DOHH2 (cell line): ENCODE data around the gene B3GALT5.

Source experiments
- EZH2phosphoT487 ChIP-seq: fragments of 200-600 bp; sonication (generic); IDR thresholded peaks from 2 replicates; pipeline ENCODE4 v1.6.1; 2017; ENCODE audit warnings: borderline replicate concordance, mild to moderate bottlenecking, antibody characterized with exemption, low read length, moderate library complexity, mixed read lengths
- TF ChIP-seq, protein P1 (sequence below): fragments of 200-600 bp; sonication (generic); IDR thresholded peaks from one replicate; pipeline ENCODE4 v1.5.1; 2014; ENCODE audit warnings: antibody characterized with exemption, mild to moderate bottlenecking, low read depth, low read length; ENCODE audit not compliant: poor library complexity, severe bottlenecking

DNA sequence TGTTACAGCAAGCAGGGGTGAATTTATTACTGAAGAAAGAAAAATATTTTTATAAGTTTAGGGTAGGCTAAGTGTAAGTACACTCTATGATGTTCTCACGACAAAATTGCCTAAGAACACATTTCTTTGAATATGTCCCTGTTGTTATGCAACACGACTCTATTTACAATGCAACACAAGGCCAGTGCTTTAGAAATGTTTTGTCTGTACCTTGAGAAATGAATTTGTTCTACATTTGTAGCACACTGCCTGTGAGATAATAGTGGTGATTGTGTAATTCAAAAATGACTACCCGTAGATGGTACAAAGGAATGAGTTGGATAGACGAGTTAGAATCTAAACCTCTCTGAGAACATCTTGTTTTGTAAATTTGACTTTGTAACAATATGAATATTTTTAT is 68.5 kb downstream of the B3GALT5 start:
- TF ChIP-seq, protein P1, sequence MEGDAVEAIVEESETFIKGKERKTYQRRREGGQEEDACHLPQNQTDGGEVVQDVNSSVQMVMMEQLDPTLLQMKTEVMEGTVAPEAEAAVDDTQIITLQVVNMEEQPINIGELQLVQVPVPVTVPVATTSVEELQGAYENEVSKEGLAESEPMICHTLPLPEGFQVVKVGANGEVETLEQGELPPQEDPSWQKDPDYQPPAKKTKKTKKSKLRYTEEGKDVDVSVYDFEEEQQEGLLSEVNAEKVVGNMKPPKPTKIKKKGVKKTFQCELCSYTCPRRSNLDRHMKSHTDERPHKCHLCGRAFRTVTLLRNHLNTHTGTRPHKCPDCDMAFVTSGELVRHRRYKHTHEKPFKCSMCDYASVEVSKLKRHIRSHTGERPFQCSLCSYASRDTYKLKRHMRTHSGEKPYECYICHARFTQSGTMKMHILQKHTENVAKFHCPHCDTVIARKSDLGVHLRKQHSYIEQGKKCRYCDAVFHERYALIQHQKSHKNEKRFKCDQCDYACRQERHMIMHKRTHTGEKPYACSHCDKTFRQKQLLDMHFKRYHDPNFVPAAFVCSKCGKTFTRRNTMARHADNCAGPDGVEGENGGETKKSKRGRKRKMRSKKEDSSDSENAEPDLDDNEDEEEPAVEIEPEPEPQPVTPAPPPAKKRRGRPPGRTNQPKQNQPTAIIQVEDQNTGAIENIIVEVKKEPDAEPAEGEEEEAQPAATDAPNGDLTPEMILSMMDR: no peak
- no peak for TF ChIP-seq EZH2phosphoT487
